ENCODE measurements around the gene KCNMA1. TPM values are rescaled to one million over a fixed set of nuclear protein-coding genes. Genes with fewer than 3 reads are reported as not detected.

The KCNMA1 gene
- total RNA-seq, 1 experiment from 2014 or later = 143 TPM

- H3K9ac ChIP-seq (ENCODE audit: low read length) = no peak overlapping the region
- no peaks in the 10 kb centered on the region for H3K9me3 ChIP-seq (ENCODE audit: low read length)
- no peak overlapping the region for H3K4me3 ChIP-seq (ENCODE audit: low read length)
- H4K20me1 ChIP-seq (ENCODE audit: low read length) = no peaks in the 10 kb centered on the region
- H3F3A ChIP-seq (ENCODE audit: low read length, unreplicated experiment) = no peaks in the 10 kb centered on the region
- TF ChIP-seq CTCF (conservative IDR thresholded peaks at IDR 0.05; ENCODE audit: low read depth, low read length) (peak; percentile 96), EZH2phosphoT487 (IDR thresholded peaks at IDR 0.05; ENCODE audit: borderline replicate concordance, low read length) (no peak)
- intact Hi-C loops (cut with micrococcal nuclease) = loop anchor here (1.0 kb wide), 1 partner anchor 147 kb away; no protein-coding TSS in a partner anchor
- H2AFZ ChIP-seq (ENCODE audit: low read length) = no peak overlapping the region
- no peak overlapping the region for H3K4me2 ChIP-seq (ENCODE audit: low read length)
- ChIA-PET CTCF (interaction anchor here (0.6 kb wide), 2 partner anchors 37 to 147 kb away, joined by 3 to 4 read pairs; no protein-coding TSS in a partner anchor), POLR2A (ENCODE audit: unreplicated experiment) (no interaction called here)
- no peak overlapping the region for H3K27ac ChIP-seq (ENCODE audit: low read length)
- H3K36me3 ChIP-seq (ENCODE audit: low read depth, low read length) = peaks cover 14% of the 10 kb centered on the region
- DNase-seq (peak; percentile 86), ATAC-seq (peak; percentile 61)
- H3K4me1 ChIP-seq (ENCODE audit: insufficient read depth, low read length) = no peaks in the 10 kb centered on the region
- no peaks in the 10 kb centered on the region for H3K27me3 ChIP-seq (ENCODE audit: low read length)
- peaks cover 20% of the 10 kb centered on the region for H3K79me2 ChIP-seq (ENCODE audit: low read length)
- H3K9me2 ChIP-seq (replicated peaks; ENCODE audit: low read length) = no peaks in the 10 kb centered on the region
- BruUV-seq (replicated peaks) = no TSS peak
Measured at GRCh38 chr10:77494327-77494726, 143.3 kb downstream of the KCNMA1 start.

GRCh38 chr10:77493851-77494261 lies 143.8 kb downstream of the KCNMA1 start:
- intact Hi-C loops (cut with micrococcal nuclease) = loop anchor here (1.0 kb wide), 1 partner anchor 147 kb away; no protein-coding TSS in a partner anchor
- CTCF ChIA-PET = interaction anchor here (0.6 kb wide), 1 partner anchor 29 kb away, joined by 3 read pairs; no protein-coding TSS in a partner anchor
- H3K9ac ChIP-seq (ENCODE audit: low read length) = no peak overlapping the region
- no peak overlapping the region for H3K4me3 ChIP-seq (ENCODE audit: low read length)
- TF ChIP-seq EZH2 (IDR thresholded peaks at IDR 0.05; ENCODE audit: low read length, unreplicated experiment) (no peak), CTCF (conservative IDR thresholded peaks at IDR 0.05; ENCODE audit: low read depth, low read length) (no peak), EZH2phosphoT487 (IDR thresholded peaks at IDR 0.05; ENCODE audit: borderline replicate concordance, low read length) (no peak)
- no peaks in the 10 kb centered on the region for H3K27me3 ChIP-seq (ENCODE audit: low read length)
- no peak overlapping the region for H2AFZ ChIP-seq (ENCODE audit: low read length)
- no peak for DNase-seq
- no TSS peak for BruUV-seq (replicated peaks)
- no peak overlapping the region for H3K4me2 ChIP-seq (ENCODE audit: low read length)
- ATAC-seq = no peak
- no peaks in the 10 kb centered on the region for H3K9me2 ChIP-seq (replicated peaks; ENCODE audit: low read length)
- H3K4me1 ChIP-seq (ENCODE audit: insufficient read depth, low read length) = no peaks in the 10 kb centered on the region
- H3K79me2 ChIP-seq (ENCODE audit: low read length) = 0 out of 2 replicates have a peak, but pooled peaks cover 17% of the 10 kb centered on the region
- POLR2A ChIA-PET (ENCODE audit: unreplicated experiment) = no interaction called here
- H3K9me3 ChIP-seq (ENCODE audit: low read length) = no peaks in the 10 kb centered on the region
- no peak overlapping the region for H3K27ac ChIP-seq (ENCODE audit: low read length)
- H3F3A ChIP-seq (ENCODE audit: low read length, unreplicated experiment) = no peaks in the 10 kb centered on the region
- no peaks in the 10 kb centered on the region for H4K20me1 ChIP-seq (ENCODE audit: low read length)
- peaks cover 14% of the 10 kb centered on the region for H3K36me3 ChIP-seq (ENCODE audit: low read depth, low read length)

GRCh38 chr10:77493239-77493806 lies 144.3 kb downstream of the KCNMA1 start:
- Histone ChIP-seq H3K27ac (ENCODE audit: low read length) (no peak overlapping the region), H3K4me3 (ENCODE audit: low read length) (no peak overlapping the region), H3K4me1 (ENCODE audit: insufficient read depth, low read length) (no peaks in the 10 kb centered on the region), H3K4me2 (ENCODE audit: low read length) (no peak overlapping the region), H3K9me3 (ENCODE audit: low read length) (no peaks in the 10 kb centered on the region), H3K36me3 (ENCODE audit: low read depth, low read length) (peaks cover 14% of the 10 kb centered on the region), H3K9me2 (replicated peaks; ENCODE audit: low read length) (no peaks in the 10 kb centered on the region), H3F3A (ENCODE audit: low read length, unreplicated experiment) (no peaks in the 10 kb centered on the region), H3K27me3 (ENCODE audit: low read length) (no peaks in the 10 kb centered on the region), H4K20me1 (ENCODE audit: low read length) (no peaks in the 10 kb centered on the region), H3K79me2 (ENCODE audit: low read length) (0 out of 2 replicates have a peak, but pooled peaks cover 12% of the 10 kb centered on the region), H2AFZ (ENCODE audit: low read length) (no peak overlapping the region), H3K9ac (ENCODE audit: low read length) (no peak overlapping the region)
- BruUV-seq (replicated peaks) = no TSS peak
- ATAC-seq (no peak), DNase-seq (no peak)
- ChIA-PET CTCF (interaction anchor here (0.6 kb wide), 1 partner anchor 30 kb away, joined by 3 read pairs; no protein-coding TSS in a partner anchor), POLR2A (ENCODE audit: unreplicated experiment) (interaction anchor here (0.6 kb wide), 1 partner anchor 136 kb away, joined by 3 read pairs; no protein-coding TSS in a partner anchor)
- TF ChIP-seq EZH2 (IDR thresholded peaks at IDR 0.05; ENCODE audit: low read length, unreplicated experiment) (no peak), EZH2phosphoT487 (IDR thresholded peaks at IDR 0.05; ENCODE audit: borderline replicate concordance, low read length) (no peak), CTCF (conservative IDR thresholded peaks at IDR 0.05; ENCODE audit: low read depth, low read length) (no peak)
- intact Hi-C loops (cut with micrococcal nuclease) = no loop called here

Measured in PC-3 (cell line).